HEK293 (cell line): Measurements from ENCODE around the gene BBS9.

Experiments used
- YY2 ChIP-seq: fragments of 450-650 bp; formaldehyde crosslinking; IDR thresholded peaks from 2 replicates; pipeline ENCODE4 v1.5.1; 2016; ENCODE audit warnings: missing biosample characterization, missing genetic modification characterization
- ZBTB26 ChIP-seq: fragments of 450-650 bp; formaldehyde crosslinking; optimal IDR thresholded peaks from 2 replicates; pipeline ENCODE3; 2016; ENCODE audit warnings: missing biosample characterization, mild to moderate bottlenecking, missing genetic modification characterization
- ZBTB49 ChIP-seq: fragments of 450-650 bp; formaldehyde crosslinking; IDR thresholded peaks from 2 replicates; pipeline ENCODE4 v1.5.1; 2016; ENCODE audit warnings: missing biosample characterization, missing genetic modification characterization, low read depth
- ZBTB8A ChIP-seq: fragments of 450-650 bp; formaldehyde crosslinking; IDR thresholded peaks from 2 replicates; pipeline ENCODE4 v1.5.1; 2016; ENCODE audit warnings: missing biosample characterization, missing genetic modification characterization
- ZFHX2 ChIP-seq: fragments of 450-650 bp; formaldehyde crosslinking; conservative IDR thresholded peaks from 2 replicates; pipeline ENCODE4 v1.5.1; 2016; ENCODE audit warnings: missing biosample characterization, missing genetic modification characterization
- ZNF114 ChIP-seq: fragments of 450-650 bp; formaldehyde crosslinking; IDR thresholded peaks from 2 replicates; pipeline ENCODE4 v1.5.0; 2017; ENCODE audit warnings: missing biosample characterization, missing genetic modification characterization
- ZNF146 ChIP-seq: fragments of 450-650 bp; formaldehyde crosslinking; IDR thresholded peaks from 2 replicates; pipeline ENCODE4 v1.5.1; 2016; ENCODE audit warnings: missing biosample characterization, missing genetic modification characterization
- ZNF660 ChIP-seq: fragments of 450-650 bp; IDR thresholded peaks from 2 replicates; pipeline ENCODE4 v1.5.1; 2018; ENCODE audit warnings: missing biosample characterization, mild to moderate bottlenecking, missing genetic modification characterization
- ZNF792 ChIP-seq: fragments of 450-650 bp; formaldehyde crosslinking; IDR thresholded peaks from 2 replicates; pipeline ENCODE4 v1.5.1; 2016; ENCODE audit warnings: missing biosample characterization, missing genetic modification characterization
- TF ChIP-seq, protein P1 (sequence below): fragments of 450-650 bp; formaldehyde crosslinking; IDR thresholded peaks from 2 replicates; pipeline ENCODE4 v1.5.1; 2016; ENCODE audit warnings: missing biosample characterization, missing genetic modification characterization

DNA sequence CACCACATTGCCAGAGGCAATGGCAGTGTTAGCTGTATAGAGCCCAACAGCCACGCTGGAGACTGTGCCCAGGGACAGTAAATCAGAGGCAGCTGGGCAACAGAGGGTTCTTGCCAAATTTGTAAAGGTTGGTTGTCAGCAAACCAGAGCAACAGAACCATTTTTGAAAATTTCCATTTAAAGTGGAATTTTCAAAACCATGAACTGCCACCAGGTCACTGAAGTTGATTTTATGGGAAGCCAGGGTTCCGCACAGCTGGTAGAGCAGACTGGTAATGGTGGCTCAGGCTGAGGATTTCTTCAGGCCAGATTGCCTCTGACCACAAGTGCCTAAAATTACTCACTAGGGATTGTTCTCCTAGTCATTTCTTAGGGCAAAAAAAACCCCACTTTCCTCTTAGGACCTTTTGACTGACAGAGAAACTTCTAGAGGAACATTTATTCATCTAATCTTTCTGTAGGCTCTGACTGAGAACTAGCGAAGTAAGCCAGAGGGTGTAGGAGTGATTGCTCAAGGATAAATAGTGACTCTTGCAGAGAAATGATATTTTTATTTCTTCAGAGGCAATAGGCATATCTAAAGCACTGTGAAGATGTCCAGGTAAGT is 342.4 kb downstream of the BBS9 start:
- TF ChIP-seq, protein P1, sequence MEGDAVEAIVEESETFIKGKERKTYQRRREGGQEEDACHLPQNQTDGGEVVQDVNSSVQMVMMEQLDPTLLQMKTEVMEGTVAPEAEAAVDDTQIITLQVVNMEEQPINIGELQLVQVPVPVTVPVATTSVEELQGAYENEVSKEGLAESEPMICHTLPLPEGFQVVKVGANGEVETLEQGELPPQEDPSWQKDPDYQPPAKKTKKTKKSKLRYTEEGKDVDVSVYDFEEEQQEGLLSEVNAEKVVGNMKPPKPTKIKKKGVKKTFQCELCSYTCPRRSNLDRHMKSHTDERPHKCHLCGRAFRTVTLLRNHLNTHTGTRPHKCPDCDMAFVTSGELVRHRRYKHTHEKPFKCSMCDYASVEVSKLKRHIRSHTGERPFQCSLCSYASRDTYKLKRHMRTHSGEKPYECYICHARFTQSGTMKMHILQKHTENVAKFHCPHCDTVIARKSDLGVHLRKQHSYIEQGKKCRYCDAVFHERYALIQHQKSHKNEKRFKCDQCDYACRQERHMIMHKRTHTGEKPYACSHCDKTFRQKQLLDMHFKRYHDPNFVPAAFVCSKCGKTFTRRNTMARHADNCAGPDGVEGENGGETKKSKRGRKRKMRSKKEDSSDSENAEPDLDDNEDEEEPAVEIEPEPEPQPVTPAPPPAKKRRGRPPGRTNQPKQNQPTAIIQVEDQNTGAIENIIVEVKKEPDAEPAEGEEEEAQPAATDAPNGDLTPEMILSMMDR (tag by site-specific recombination) = no peak
- TF ChIP-seq ZBTB49 (tag by site-specific recombination) (no peak), ZNF114 (tag by site-specific recombination) (no peak), ZFHX2 (tag by site-specific recombination) (no peak), ZNF146 (tag by site-specific recombination) (no peak), ZNF792 (tag by site-specific recombination) (no peak), ZNF660 (tag by site-specific recombination) (no peak), ZBTB26 (no peak), ZBTB8A (tag by site-specific recombination) (no peak), YY2 (no peak)
